HG02623 (cell line): ENCODE results near the gene NBEAL1.
"Not testable (repeated sequence)": the region's sequence is repeated elsewhere in the genome, so short reads cannot be mapped to it uniquely, and the experiment has no call there.

Source experiments
- ATAC-seq: cut with Tn5 transposase; IDR thresholded peaks from one replicate; pipeline ENCODE4 v1.9.1; 2021; ENCODE audit warnings: moderate library complexity; ENCODE audit not compliant: unreplicated experiment

NBEAL1 gene

GRCh38 chr2:203105996-203106395 lies 91.3 kb downstream of the NBEAL1 start:
- no peak for ATAC-seq

GRCh38 chr2:203110496-203110895 lies 95.8 kb downstream of the NBEAL1 start:
- ATAC-seq = not testable (repeated sequence)

GRCh38 chr2:203112342-203112741 lies 97.7 kb downstream of the NBEAL1 start:
- ATAC-seq = no peak

- ATAC-seq = not testable (repeated sequence)
Measured at GRCh38 chr2:203115201-203115700, 100.6 kb downstream of the NBEAL1 start.

- ATAC-seq = no peak
Measured at GRCh38 chr2:203122317-203122986, 107.8 kb downstream of the NBEAL1 start.

- no peak for ATAC-seq
Measured at GRCh38 chr2:203126996-203127395, 112.3 kb downstream of the NBEAL1 start.

GRCh38 chr2:203135105-203135504 lies 120.4 kb downstream of the NBEAL1 start:
- ATAC-seq = no peak

GRCh38 chr2:203143391-203143790 lies 128.7 kb downstream of the NBEAL1 start:
- ATAC-seq = no peak

- ATAC-seq = no peak
Measured at GRCh38 chr2:203149194-203149593, 134.5 kb downstream of the NBEAL1 start.

GRCh38 chr2:203155406-203155805 lies 140.7 kb downstream of the NBEAL1 start:
- ATAC-seq = no peak

GRCh38 chr2:203162722-203163121 lies 148.0 kb downstream of the NBEAL1 start:
- ATAC-seq = not testable (repeated sequence)

- ATAC-seq = no peak
Measured at GRCh38 chr2:203164311-203164935, 149.7 kb downstream of the NBEAL1 start.

- no peak for ATAC-seq
Measured at GRCh38 chr2:203167751-203168150, 153.1 kb downstream of the NBEAL1 start.

GRCh38 chr2:203170502-203170901 lies 155.8 kb downstream of the NBEAL1 start:
- no peak for ATAC-seq

- no peak for ATAC-seq
Measured at GRCh38 chr2:203175371-203175770, 160.7 kb downstream of the NBEAL1 start.

- no peak for ATAC-seq
Measured at GRCh38 chr2:203177361-203177760, 162.7 kb downstream of the NBEAL1 start.

- ATAC-seq = no peak
Measured at GRCh38 chr2:203185864-203186263, 171.2 kb downstream of the NBEAL1 start.

GRCh38 chr2:203190547-203190946 lies 175.9 kb downstream of the NBEAL1 start:
- ATAC-seq = not testable (repeated sequence)

- not testable (repeated sequence) for ATAC-seq
Measured at GRCh38 chr2:203191026-203191425, 176.4 kb downstream of the NBEAL1 start.

GRCh38 chr2:203191961-203192360 lies 177.3 kb downstream of the NBEAL1 start:
- no peak for ATAC-seq

- ATAC-seq = no peak
Measured at GRCh38 chr2:203195331-203196036, 180.8 kb downstream of the NBEAL1 start.

GRCh38 chr2:203200866-203201265 lies 186.2 kb downstream of the NBEAL1 start:
- ATAC-seq = no peak
